H1 (cell line): ENCODE measurements around the gene SMG7.

Source experiments
- CTCF ChIP-seq, 3 experiments: IDR thresholded peaks; 1 replicate in 2 of 3; 2 replicates in 1 of 3; pipeline versions ENCODE4 v1.5.1 to v1.6.1; 2011; ENCODE audit warnings: low read length in 3 of 3, mild to moderate bottlenecking in 3 of 3, inconsistent platforms in 2 of 3, low read depth in 1 of 3, moderate library complexity in 1 of 3; ENCODE audit not compliant: insufficient read depth in 1 of 3; ENCODE audit errors: control extremely low read depth in 1 of 3
- EP300 ChIP-seq, 2 experiments: IDR thresholded peaks; 1 replicate in 1 of 2; 2 replicates in 1 of 2; pipeline ENCODE4 v1.6.1; 2011 to 2012; ENCODE audit warnings: low read depth in 2 of 2, low read length in 2 of 2, mild to moderate bottlenecking in 2 of 2, borderline replicate concordance in 1 of 2, inconsistent platforms in 1 of 2, moderate library complexity in 1 of 2
- USF2 ChIP-seq: IDR thresholded peaks from 2 replicates; pipeline ENCODE4 v1.6.1; 2011; ENCODE audit warnings: low read length, improper control_type of control experiment

GRCh38 chr1:183583466-183583865 is 111.2 kb downstream of the SMG7 start:
- TF ChIP-seq EP300 (IDR thresholded peaks at IDR 0.05; ENCODE audit: borderline replicate concordance in 1 of 2, low read depth in 2 of 2, low read length in 2 of 2) (no peak), USF2 (no peak), CTCF (IDR thresholded peaks at IDR 0.05; ENCODE audit: control extremely low read depth in 1 of 3, insufficient read depth in 1 of 3, low read depth in 1 of 3, low read length in 3 of 3) (no peak)
